Liver (tissue), 3 donors: Measurements from ENCODE around the gene LRRK1.

Experiments used
- FOXA2 ChIP-seq: IDR thresholded peaks from 2 replicates; pipeline ENCODE4 v1.6.1; 2016; ENCODE audit warnings: antibody characterized with exemption
- NR2F2 ChIP-seq: IDR thresholded peaks from 2 replicates; pipeline ENCODE4 v1.6.1; 2016; ENCODE audit warnings: antibody characterized with exemption
- TF ChIP-seq, protein P1 (sequence below): fragments of 150-350 bp; IDR thresholded peaks from 2 replicates; pipeline ENCODE4 v1.5.1; 2017; ENCODE audit warnings: improper control_type of control experiment, low read depth, low read length; ENCODE audit not compliant: missing input control
- TF ChIP-seq, protein P2 (sequence below): IDR thresholded peaks from 2 replicates; pipeline ENCODE4 v1.6.1; 2016; ENCODE audit warnings: antibody characterized with exemption, mild to moderate bottlenecking
- TF ChIP-seq, protein P3 (sequence below): IDR thresholded peaks from 2 replicates; pipeline ENCODE4 v1.6.1; 2016; ENCODE audit warnings: antibody characterized with exemption
- donor health status: healthy.
- donor health status: healthy.

DNA sequence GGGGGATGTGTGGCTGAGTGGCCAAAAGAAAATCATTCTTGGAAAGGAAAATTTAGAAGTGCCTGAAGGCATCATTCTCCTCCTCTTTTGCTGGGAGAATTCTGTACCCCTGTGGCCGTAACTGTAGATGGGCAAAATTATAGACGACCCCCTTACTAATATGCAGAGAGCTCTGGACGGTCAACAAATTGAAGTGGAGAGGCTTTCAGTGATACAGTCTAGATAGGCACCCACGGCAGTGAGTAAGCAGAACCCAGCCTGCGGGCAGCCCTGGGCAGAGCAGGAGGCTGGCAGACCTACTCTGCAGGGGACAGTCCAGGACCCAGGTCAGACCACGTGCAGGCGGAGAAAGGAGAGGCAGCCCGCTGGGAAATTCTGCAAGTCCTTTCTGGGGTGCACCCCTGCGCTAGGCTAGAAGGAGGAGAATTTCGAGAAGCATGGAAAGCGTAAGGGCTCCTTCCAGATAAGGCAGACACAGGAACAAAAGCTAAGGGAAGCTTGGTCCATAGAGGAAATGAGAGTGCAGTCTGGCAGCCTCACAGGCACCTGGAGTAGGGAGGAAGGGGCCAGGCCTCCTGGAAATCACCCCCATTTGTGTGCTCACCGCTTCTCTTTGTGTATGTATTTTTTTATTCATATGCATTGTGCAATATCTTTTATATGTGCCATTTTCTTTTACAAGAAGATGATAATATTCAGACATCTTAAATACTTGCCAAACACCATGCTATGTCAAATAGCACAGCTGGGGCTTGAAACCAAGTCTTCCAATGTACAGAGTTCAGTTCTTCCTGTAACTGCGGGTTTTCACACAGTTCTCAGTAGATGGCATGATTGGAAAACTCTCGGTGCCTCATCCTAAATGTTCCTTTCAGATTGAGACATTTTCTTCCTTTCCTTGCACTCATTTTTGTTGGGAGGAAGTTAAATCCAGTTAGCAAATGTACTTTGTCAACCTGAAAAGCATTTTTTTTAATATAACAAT, 40.2 kb downstream of the LRRK1 start:
- TF ChIP-seq, protein P1, sequence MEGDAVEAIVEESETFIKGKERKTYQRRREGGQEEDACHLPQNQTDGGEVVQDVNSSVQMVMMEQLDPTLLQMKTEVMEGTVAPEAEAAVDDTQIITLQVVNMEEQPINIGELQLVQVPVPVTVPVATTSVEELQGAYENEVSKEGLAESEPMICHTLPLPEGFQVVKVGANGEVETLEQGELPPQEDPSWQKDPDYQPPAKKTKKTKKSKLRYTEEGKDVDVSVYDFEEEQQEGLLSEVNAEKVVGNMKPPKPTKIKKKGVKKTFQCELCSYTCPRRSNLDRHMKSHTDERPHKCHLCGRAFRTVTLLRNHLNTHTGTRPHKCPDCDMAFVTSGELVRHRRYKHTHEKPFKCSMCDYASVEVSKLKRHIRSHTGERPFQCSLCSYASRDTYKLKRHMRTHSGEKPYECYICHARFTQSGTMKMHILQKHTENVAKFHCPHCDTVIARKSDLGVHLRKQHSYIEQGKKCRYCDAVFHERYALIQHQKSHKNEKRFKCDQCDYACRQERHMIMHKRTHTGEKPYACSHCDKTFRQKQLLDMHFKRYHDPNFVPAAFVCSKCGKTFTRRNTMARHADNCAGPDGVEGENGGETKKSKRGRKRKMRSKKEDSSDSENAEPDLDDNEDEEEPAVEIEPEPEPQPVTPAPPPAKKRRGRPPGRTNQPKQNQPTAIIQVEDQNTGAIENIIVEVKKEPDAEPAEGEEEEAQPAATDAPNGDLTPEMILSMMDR = no peak
- TF ChIP-seq, protein P2, sequence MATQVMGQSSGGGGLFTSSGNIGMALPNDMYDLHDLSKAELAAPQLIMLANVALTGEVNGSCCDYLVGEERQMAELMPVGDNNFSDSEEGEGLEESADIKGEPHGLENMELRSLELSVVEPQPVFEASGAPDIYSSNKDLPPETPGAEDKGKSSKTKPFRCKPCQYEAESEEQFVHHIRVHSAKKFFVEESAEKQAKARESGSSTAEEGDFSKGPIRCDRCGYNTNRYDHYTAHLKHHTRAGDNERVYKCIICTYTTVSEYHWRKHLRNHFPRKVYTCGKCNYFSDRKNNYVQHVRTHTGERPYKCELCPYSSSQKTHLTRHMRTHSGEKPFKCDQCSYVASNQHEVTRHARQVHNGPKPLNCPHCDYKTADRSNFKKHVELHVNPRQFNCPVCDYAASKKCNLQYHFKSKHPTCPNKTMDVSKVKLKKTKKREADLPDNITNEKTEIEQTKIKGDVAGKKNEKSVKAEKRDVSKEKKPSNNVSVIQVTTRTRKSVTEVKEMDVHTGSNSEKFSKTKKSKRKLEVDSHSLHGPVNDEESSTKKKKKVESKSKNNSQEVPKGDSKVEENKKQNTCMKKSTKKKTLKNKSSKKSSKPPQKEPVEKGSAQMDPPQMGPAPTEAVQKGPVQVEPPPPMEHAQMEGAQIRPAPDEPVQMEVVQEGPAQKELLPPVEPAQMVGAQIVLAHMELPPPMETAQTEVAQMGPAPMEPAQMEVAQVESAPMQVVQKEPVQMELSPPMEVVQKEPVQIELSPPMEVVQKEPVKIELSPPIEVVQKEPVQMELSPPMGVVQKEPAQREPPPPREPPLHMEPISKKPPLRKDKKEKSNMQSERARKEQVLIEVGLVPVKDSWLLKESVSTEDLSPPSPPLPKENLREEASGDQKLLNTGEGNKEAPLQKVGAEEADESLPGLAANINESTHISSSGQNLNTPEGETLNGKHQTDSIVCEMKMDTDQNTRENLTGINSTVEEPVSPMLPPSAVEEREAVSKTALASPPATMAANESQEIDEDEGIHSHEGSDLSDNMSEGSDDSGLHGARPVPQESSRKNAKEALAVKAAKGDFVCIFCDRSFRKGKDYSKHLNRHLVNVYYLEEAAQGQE = no peak
- TF ChIP-seq FOXA2 (no peak), NR2F2 (no peak)
- TF ChIP-seq, protein P3, sequence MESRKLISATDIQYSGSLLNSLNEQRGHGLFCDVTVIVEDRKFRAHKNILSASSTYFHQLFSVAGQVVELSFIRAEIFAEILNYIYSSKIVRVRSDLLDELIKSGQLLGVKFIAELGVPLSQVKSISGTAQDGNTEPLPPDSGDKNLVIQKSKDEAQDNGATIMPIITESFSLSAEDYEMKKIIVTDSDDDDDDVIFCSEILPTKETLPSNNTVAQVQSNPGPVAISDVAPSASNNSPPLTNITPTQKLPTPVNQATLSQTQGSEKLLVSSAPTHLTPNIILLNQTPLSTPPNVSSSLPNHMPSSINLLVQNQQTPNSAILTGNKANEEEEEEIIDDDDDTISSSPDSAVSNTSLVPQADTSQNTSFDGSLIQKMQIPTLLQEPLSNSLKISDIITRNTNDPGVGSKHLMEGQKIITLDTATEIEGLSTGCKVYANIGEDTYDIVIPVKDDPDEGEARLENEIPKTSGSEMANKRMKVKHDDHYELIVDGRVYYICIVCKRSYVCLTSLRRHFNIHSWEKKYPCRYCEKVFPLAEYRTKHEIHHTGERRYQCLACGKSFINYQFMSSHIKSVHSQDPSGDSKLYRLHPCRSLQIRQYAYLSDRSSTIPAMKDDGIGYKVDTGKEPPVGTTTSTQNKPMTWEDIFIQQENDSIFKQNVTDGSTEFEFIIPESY = no peak
